Glutamatergic neuron (in vitro differentiated cells): ENCODE data around the gene PHC1. TPM values are rescaled to one million over a fixed set of nuclear protein-coding genes. Genes with fewer than 3 reads are reported as not detected.

Experiments used
- DNase-seq: peaks from one replicate; pipeline ENCODE4 v3.0.0; 2022
- H3K27ac Mint-ChIP-seq: one replicate; pipeline ENCODE4 v1.8.0; 2020; ENCODE audit warnings: mild to moderate bottlenecking, mixed read lengths, inconsistent platforms; ENCODE audit not compliant: unreplicated experiment
- H3K27me3 Mint-ChIP-seq: one replicate; pipeline ENCODE4 v1.8.0; 2020; ENCODE audit warnings: mild to moderate bottlenecking, moderate library complexity, mixed read lengths, inconsistent platforms; ENCODE audit not compliant: unreplicated experiment
- H3K36me3 Mint-ChIP-seq: one replicate; pipeline ENCODE4 v1.8.0; 2020; ENCODE audit warnings: mild to moderate bottlenecking, mixed read lengths, inconsistent platforms; ENCODE audit not compliant: unreplicated experiment
- H3K4me1 Mint-ChIP-seq: one replicate; pipeline ENCODE4 v1.8.0; 2020; ENCODE audit warnings: mild to moderate bottlenecking, low read depth, mixed read lengths, inconsistent platforms; ENCODE audit not compliant: unreplicated experiment
- H3K4me3 Mint-ChIP-seq: one replicate; pipeline ENCODE4 v1.8.0; 2020; ENCODE audit warnings: mild to moderate bottlenecking, mixed read lengths, inconsistent platforms; ENCODE audit not compliant: unreplicated experiment
- H3K9me3 Mint-ChIP-seq: one replicate; pipeline ENCODE4 v1.8.0; 2020; ENCODE audit warnings: mild to moderate bottlenecking, moderate library complexity, mixed read lengths, inconsistent platforms; ENCODE audit not compliant: unreplicated experiment
- CTCF ChIP-seq: fragments of 200-600 bp; sonication (generic); IDR thresholded peaks from one replicate; pipeline ENCODE4 v1.5.0; 2021; ENCODE audit not compliant: partially characterized antibody, unreplicated experiment
- total RNA-seq: library from RNA; stranded (reverse); fragmentation: NEBNext Ultra II Directional; extraction: Animal tissue kit (Norgen Biotek cat#: 25700); gene quantifications from one replicate; pipeline ENCODE4 v1.2.1, GENCODE V29; 2021; ENCODE audit not compliant: unreplicated experiment

The PHC1 gene
- total RNA-seq, 1 donor from 2014 or later, result 59.8 TPM

GRCh38 chr12:8960176-8960575, 45.9 kb downstream of the PHC1 start:
- Mint-ChIP-seq H3K27ac (no peak overlapping the region), H3K9me3 (peaks cover 3% of the 10 kb centered on the region)

GRCh38 chr12:8968761-8969160, 54.5 kb downstream of the PHC1 start:
- DNase-seq, result no peak
- Mint-ChIP-seq H3K4me1 (no peaks in the 10 kb centered on the region), H3K27ac (no peak overlapping the region), H3K4me3 (no peak overlapping the region), H3K27me3 (no peaks in the 10 kb centered on the region), H3K36me3 (peaks cover 5% of the 10 kb centered on the region), H3K9me3 (peaks cover under 1% of the 10 kb centered on the region)
- TF ChIP-seq CTCF, result no peak

More at GRCh38 chr12:8960176-8960575, 45.9 kb downstream of the PHC1 start:
- Mint-ChIP-seq H3K36me3 (no peaks in the 10 kb centered on the region), H3K4me3 (no peak overlapping the region), H3K4me1 (no peaks in the 10 kb centered on the region), H3K27me3 (peaks cover 2% of the 10 kb centered on the region)
- TF ChIP-seq CTCF, result no peak
- no peak for DNase-seq

GRCh38 chr12:8969861-8970411, 55.6 kb downstream of the PHC1 start:
- H3K36me3 Mint-ChIP-seq, result peaks cover 5% of the 10 kb centered on the region
- no peak overlapping the region for H3K4me3 Mint-ChIP-seq
- H3K27ac Mint-ChIP-seq, result no peak overlapping the region
- no peak for DNase-seq
- no peaks in the 10 kb centered on the region for H3K9me3 Mint-ChIP-seq
- H3K27me3 Mint-ChIP-seq, result peaks cover 1% of the 10 kb centered on the region
- no peak for TF ChIP-seq CTCF
- no peaks in the 10 kb centered on the region for H3K4me1 Mint-ChIP-seq

GRCh38 chr12:8970432-8970831, 56.1 kb downstream of the PHC1 start:
- Mint-ChIP-seq H3K27ac (no peak overlapping the region), H3K36me3 (peaks cover 5% of the 10 kb centered on the region), H3K9me3 (no peaks in the 10 kb centered on the region), H3K4me3 (no peak overlapping the region), H3K27me3 (peaks cover 1% of the 10 kb centered on the region), H3K4me1 (no peaks in the 10 kb centered on the region)
- no peak for TF ChIP-seq CTCF
- no peak for DNase-seq

GRCh38 chr12:8980137-8980536, 65.8 kb downstream of the PHC1 start:
- DNase-seq, result no peak
- no peaks in the 10 kb centered on the region for H3K27me3 Mint-ChIP-seq
- peaks cover 10% of the 10 kb centered on the region for H3K36me3 Mint-ChIP-seq
- no peaks in the 10 kb centered on the region for H3K9me3 Mint-ChIP-seq
- no peaks in the 10 kb centered on the region for H3K4me1 Mint-ChIP-seq
- TF ChIP-seq CTCF, result no peak
- no peak overlapping the region for H3K4me3 Mint-ChIP-seq
- H3K27ac Mint-ChIP-seq, result no peak overlapping the region
